Activated CD4-positive, alpha-beta T cell treated with anti-CD3 and anti-CD28 coated beads for 48 hours (primary cell): ENCODE results near the gene TAF11L5.
"Not testable (repeated sequence)": the region's sequence is repeated elsewhere in the genome, so short reads cannot be mapped to it uniquely, and the experiment has no call there.

Experiments
- DNase-seq: peaks from one replicate; pipeline ENCODE4 v3.0.0-alpha.2; 2020

The TAF11L5 gene

GRCh38 chr5:17524935-17525334 lies at the start of gene TAF11L5:
Gene TAF11L5, plus strand, starts transcription at chr5:17525235.
- DNase-seq: not testable (repeated sequence)

DNA sequence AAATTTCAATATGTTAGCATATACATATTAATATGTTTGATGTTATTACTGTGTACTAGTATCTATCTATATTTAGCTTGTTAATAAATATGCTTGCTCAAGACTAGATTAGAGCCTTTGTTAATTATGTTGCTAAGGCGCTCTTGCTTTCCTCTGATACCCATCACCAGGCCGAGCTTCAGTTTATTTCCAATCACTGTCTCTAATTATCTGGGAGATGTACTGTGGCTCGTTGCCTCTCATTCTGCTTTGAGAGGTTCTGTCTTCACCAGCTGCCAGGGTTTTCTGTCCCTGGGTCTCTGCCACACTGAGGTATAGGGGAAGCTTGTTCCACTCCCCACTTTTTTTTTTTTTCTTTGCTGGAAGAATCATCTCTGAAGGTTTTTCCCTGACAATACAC lies 48.0 kb upstream of the TAF11L5 start:
- DNase-seq: no peak

DNA sequence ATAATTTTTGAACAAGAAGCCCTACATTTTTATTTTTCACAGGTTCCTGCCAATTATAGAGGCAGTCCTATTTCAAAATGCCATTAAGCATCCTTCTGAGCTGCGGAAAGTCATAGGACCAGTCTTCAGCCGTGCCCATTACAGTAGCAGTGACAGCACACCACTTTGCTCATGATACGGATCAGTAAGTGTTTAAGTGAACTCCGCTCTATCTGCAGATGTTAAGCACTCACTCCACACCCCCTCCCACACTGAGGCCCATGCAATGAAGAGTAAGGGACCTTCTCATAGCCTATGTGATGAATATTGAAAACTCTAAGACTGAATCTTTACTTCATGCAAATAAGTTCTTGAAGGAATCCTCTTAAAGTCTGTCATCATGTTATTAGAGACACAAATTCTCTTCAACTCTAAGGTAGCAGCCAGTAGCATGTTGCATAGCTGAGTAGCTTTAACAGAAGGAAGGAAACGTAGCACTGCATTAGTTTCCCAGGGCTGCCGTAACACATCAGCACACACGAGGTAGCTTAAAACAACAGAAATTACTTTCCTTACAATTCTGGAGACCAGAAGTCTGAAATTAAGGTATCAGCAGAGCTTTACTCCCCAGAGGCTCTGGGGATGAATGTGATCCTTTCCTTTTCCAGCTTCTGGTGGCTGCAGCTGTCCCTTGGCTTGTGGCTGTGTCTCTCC lies 47.3 kb upstream of the TAF11L5 start:
- no peak for DNase-seq

GRCh38 chr5:17481378-17481777 lies 43.7 kb upstream of the TAF11L5 start:
- DNase-seq: no peak

- DNase-seq: no peak
These were observed 42.2 kb upstream of the TAF11L5 start for GRCh38 chr5:17482790-17483189.

GRCh38 chr5:17486464-17487173 lies 38.4 kb upstream of the TAF11L5 start:
- not testable (repeated sequence) for DNase-seq

GRCh38 chr5:17487174-17487512 lies 37.9 kb upstream of the TAF11L5 start:
- no peak for DNase-seq

DNA sequence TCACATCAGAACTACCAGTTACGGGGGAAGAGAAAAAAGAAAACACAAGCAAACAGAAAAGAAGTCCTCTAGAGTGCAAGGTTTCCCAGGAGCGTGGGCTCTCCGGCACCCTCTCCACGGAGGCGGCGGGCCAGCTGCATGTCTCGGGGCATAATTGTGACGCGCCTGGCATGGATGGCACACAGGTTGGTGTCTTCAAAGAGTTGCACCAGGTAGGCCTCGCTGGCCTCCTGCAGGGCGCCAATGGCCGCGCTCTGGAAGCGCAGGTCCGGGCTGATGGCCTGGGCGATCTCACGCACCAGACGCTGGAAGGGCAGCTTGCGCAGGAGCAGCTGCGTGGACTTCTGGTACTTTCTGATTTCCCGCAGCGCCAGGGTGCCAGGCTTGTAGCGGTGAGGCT lies 33.8 kb upstream of the TAF11L5 start:
- not testable (repeated sequence) for DNase-seq

GRCh38 chr5:17492770-17493169 lies 32.3 kb upstream of the TAF11L5 start:
- DNase-seq: no peak

- no peak for DNase-seq
These were observed 27.6 kb upstream of the TAF11L5 start for GRCh38 chr5:17497446-17497845.

GRCh38 chr5:17497931-17498330 lies 27.1 kb upstream of the TAF11L5 start, which contains the start of gene TAF11L2:
Gene TAF11L2, plus strand, starts transcription at chr5:17498231.
- DNase-seq: not testable (repeated sequence)

DNA sequence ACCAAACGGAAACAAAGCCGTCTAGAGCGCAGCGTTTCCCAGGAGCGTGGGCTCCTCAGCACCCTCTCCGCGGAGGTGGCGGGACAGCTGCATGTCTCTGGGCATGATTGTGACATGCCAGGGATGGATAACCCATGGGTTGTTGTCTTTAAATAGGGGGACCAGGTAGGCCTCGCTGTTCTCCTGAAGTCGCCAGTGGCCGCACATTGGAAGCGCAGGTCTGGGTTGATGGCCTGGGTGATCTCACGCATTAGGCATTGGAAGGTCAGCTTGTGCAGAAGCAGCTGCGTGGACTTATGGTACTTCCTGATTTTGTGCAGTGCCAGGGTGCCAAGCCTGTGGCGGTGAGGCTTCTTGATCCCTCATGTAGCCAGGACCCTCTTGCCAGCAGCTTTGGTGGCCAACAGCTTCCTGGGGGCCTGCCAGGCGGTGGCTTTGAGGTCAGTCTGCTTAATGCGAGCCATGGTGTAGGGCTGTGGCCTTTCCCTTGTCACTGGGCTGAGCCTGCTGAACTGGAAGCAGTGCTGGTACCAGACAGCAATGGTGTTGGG lies 13.2 kb upstream of the TAF11L5 start:
- no peak for DNase-seq

GRCh38 chr5:17517526-17517925 lies 7.5 kb upstream of the TAF11L5 start:
- DNase-seq: not testable (repeated sequence)

DNA sequence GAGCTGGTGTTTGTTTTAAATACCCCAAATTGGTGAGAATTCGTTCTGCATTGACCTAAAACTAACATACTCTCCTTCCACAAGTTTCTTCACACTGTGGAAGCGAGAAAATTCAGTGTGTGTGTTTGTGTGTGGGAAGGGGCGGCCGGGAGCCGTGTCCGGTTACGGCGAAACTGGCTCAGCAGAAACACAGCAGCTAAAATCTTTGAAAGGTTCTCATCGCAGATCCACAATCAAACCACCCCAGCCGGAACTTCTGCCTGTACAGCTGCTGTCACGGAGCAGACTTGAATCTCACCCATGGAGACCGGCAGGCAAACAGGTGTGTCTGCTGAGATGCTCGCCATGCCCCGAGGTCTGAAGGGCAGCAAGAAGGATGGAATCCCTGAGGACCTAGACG lies 7.0 kb upstream of the TAF11L5 start, which contains the start of gene TAF11L3:
TAF11L3 (plus strand) TSS at position 301 of the 400 bp plus-strand sequence.
- not testable (repeated sequence) for DNase-seq

- DNase-seq: not testable (repeated sequence)
These were observed 5.5 kb upstream of the TAF11L5 start for GRCh38 chr5:17519508-17519907.

DNA sequence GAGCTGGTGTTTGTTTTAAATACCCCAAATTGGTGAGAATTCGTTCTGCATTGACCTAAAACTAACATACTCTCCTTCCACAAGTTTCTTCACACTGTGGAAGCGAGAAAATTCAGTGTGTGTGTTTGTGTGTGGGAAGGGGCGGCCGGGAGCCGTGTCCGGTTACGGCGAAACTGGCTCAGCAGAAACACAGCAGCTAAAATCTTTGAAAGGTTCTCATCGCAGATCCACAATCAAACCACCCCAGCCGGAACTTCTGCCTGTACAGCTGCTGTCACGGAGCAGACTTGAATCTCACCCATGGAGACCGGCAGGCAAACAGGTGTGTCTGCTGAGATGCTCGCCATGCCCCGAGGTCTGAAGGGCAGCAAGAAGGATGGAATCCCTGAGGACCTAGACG lies 3.5 kb upstream of the TAF11L5 start, which contains the start of gene TAF11L4:
TAF11L4 (plus strand) TSS at position 301 of the 400 bp plus-strand sequence.
- DNase-seq: not testable (repeated sequence)

GRCh38 chr5:17526504-17526903 lies 1.5 kb downstream of the TAF11L5 start:
- peak; percentile 4 for DNase-seq

- DNase-seq: not testable (repeated sequence)
These were observed 3.3 kb downstream of the TAF11L5 start, which contains the start of gene TAF11L6 for GRCh38 chr5:17528369-17528768. Gene TAF11L6, plus strand, starts transcription at chr5:17528669.
